Activated CD4-positive, alpha-beta memory T cell treated with anti-CD3 and anti-CD28 coated beads, Interleukin-2, amount 10 ng/mL, durations not matched to agents 7 days and 5 days (primary cell): ENCODE measurements around the gene NTRK2. TPM values are rescaled to one million over a fixed set of nuclear protein-coding genes. Genes with fewer than 3 reads are reported as not detected.

Experiments
- CTCF ChIA-PET: fragments of 350-600 bp; sonication (Branson Sonifier 250); formaldehyde crosslinking; loops from one replicate; lab custom pipeline; 2021; ENCODE audit warnings: antibody characterized with exemption, inconsistent platforms; lab: Charles Lee
- POLR2A ChIA-PET: fragments of 350-600 bp; sonication (Branson Sonifier 250); formaldehyde crosslinking; loops from one replicate; lab custom pipeline; 2021; ENCODE audit warnings: antibody characterized with exemption; lab: Charles Lee
- DNase-seq: peaks from one replicate; pipeline ENCODE4 v3.0.0-alpha.2; 2020
- H3K27ac Mint-ChIP-seq: one replicate; pipeline ENCODE4 v1.8.0; 2021; ENCODE audit warnings: mild to moderate bottlenecking, mixed read lengths
- H3K27me3 Mint-ChIP-seq: one replicate; pipeline ENCODE4 v1.8.0; 2021; ENCODE audit warnings: mixed read lengths
- H3K36me3 Mint-ChIP-seq: one replicate; pipeline ENCODE4 v1.8.0; 2021; ENCODE audit warnings: low read depth, mixed read lengths
- H3K4me1 Mint-ChIP-seq: one replicate; pipeline ENCODE4 v1.8.0; 2021; ENCODE audit warnings: mixed read lengths
- H3K4me3 Mint-ChIP-seq: one replicate; pipeline ENCODE4 v1.8.0; 2021; ENCODE audit warnings: mild to moderate bottlenecking, mixed read lengths
- H3K9me3 Mint-ChIP-seq: one replicate; pipeline ENCODE4 v1.8.0; 2021; ENCODE audit warnings: mixed read lengths
- total RNA-seq, 2 experiments: library from RNA; stranded (reverse); gene quantifications; one replicate each; pipeline ENCODE4 v1.2.3, GENCODE V29; 2021

Gene NTRK2
- total RNA-seq, 2 experiments from 2014 or later, result 2.2 to 2.3 TPM

DNA sequence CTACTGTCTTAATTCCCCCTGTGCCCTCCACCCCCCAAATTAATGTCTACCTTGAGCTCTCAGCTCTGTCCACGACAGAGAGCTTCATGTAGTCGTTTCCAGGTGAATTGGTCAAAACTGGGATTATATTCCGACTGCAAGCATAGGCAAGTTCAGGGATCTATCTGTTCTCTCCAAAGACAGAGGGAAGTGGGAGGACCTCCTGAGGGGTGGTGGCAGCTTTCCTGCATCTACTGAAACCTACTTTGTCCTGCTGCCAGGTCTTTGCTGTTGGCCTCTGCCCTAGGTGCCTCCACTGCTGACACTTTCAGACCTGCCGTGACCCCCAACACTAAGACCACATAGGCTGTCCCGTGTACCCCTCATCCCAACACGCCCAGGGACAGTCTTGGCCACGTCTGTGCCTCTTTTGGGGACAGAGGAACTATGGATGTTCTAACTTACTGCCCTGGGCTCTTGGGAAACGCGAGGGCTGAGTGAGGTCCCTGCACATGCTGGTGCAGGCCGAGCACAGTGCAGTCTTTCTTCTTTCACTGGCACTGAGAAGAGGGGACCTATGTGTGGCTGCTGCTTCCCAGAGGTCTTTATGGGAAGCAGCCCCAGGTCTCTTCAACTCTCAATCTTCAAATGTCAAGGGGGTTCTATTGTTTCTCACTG lies 125.6 kb downstream of the NTRK2 start:
- H3K27me3 Mint-ChIP-seq, result peaks cover 17% of the 10 kb centered on the region
- no peak overlapping the region for H3K27ac Mint-ChIP-seq
- ChIA-PET CTCF (no interaction called here), POLR2A (no interaction called here)
- H3K4me3 Mint-ChIP-seq, result no peak overlapping the region
- no peak for DNase-seq
- no peaks in the 10 kb centered on the region for H3K4me1 Mint-ChIP-seq
- no peaks in the 10 kb centered on the region for H3K9me3 Mint-ChIP-seq
- H3K36me3 Mint-ChIP-seq, result no peaks in the 10 kb centered on the region

DNA sequence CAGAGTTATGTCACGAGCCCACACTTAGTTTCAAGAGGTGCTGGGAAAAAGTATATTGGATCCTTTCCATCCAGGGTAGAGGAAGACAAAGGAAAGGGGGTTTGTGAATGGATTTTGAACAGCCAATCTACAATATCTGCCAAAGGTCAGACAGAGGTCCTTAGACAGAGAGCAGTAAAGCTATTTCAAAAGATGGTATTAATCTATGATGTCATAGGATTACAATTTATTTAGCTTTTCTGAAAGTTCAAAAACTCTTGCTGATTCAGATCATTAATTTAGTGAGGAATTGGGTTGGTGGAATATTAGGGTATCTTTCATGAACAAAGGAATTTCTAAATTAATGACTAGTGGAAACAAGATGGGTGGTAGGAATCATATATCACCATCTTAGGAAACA lies 126.9 kb downstream of the NTRK2 start:
- H3K27me3 Mint-ChIP-seq, result peaks cover 12% of the 10 kb centered on the region
- H3K27ac Mint-ChIP-seq, result no peak overlapping the region
- H3K9me3 Mint-ChIP-seq, result no peaks in the 10 kb centered on the region
- H3K4me1 Mint-ChIP-seq, result no peaks in the 10 kb centered on the region
- ChIA-PET POLR2A (no interaction called here), CTCF (interaction anchor here (1.3 to 1.7 kb wide), 2 partner anchors 15 to 814 kb away, joined by 3 to 6 read pairs; no protein-coding TSS in a partner anchor)
- no peak overlapping the region for H3K4me3 Mint-ChIP-seq
- no peaks in the 10 kb centered on the region for H3K36me3 Mint-ChIP-seq
- DNase-seq, result no peak

DNA sequence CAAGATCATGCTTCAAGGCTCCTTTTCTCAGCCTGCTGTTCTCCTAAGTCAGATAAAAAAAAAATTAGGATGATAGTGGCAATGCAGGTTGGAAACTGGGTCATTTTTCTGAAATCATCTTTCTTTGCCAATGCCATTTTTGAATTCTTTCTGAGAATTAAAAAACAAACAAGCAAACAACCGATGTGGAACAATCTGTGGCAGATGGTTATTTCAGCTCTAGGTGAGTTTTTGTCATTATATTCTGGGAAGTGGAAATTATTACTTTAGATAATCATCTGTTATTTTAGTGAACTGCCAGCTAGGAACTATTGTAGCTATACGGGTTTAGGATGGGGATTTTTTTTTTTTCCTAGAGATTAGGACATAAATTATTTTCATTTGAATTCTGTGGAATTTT lies 129.7 kb downstream of the NTRK2 start:
- no peak for DNase-seq
- Mint-ChIP-seq H3K4me1 (no peaks in the 10 kb centered on the region), H3K9me3 (no peaks in the 10 kb centered on the region), H3K4me3 (no peak overlapping the region), H3K27me3 (peaks cover 4% of the 10 kb centered on the region), H3K36me3 (no peaks in the 10 kb centered on the region), H3K27ac (no peak overlapping the region)
- POLR2A ChIA-PET, result no interaction called here
- CTCF ChIA-PET, result no interaction called here

DNA sequence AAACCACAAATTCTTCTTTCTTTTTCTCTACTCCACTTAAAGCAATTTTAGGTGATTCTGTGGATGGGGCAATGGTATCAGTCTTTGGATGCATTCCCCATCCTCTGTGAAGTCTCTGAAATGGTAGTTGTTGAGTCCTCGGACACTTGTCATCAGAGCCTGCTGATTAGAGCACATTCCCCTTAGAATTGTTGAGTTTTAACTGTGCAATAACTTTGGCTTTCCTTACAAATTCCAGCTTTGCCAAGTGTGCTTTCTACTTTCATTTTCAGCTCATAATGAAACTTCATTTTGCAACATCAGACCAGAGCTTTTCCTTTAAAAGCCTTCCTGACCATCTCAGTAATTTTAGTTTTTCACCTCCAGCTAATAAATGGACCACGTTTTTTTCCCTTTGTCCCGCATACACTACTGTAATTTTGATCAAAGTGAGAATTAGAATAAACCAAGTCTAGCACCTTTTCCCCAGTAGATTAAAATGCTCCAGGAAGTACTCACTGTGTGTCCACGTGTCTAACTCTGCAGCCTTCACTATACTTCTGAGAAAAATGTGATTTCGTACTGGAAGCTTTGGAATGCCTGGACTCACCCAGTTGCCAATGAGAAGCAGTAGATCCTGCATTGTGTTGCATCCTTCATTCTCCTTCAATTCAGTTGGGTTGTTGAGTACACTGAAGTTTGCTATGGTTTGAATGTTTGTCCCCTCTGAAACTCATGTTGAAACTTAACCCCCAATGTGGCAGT lies 135.6 kb downstream of the NTRK2 start:
- no peak for DNase-seq
- H3K4me1 Mint-ChIP-seq, result peaks cover 1% of the 10 kb centered on the region

DNA sequence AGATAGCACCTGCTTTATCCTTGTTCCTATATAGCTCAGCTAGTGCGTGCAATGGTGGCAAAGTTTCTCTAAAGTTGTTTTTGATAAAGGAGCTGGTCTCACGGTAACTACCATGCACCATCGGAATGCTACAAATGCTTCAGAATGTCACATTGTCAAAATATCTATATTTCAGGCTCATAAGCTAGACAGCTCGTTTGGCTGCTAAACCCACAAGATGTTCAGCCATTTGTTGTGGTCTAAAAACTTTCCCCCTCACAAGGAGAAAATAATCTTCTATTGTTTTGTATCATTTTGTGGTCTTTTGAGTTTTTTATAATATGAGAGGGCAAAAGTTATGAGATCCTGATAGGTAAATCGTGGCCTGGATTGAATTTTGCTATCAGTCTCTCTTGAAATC lies 137.9 kb downstream of the NTRK2 start:
- no peak for DNase-seq
- Mint-ChIP-seq H3K4me1 (peaks cover 1% of the 10 kb centered on the region), H3K27me3 (peaks cover 5% of the 10 kb centered on the region), H3K27ac (no peak overlapping the region), H3K36me3 (no peaks in the 10 kb centered on the region), H3K9me3 (no peaks in the 10 kb centered on the region), H3K4me3 (no peak overlapping the region)
- ChIA-PET CTCF (no interaction called here), POLR2A (no interaction called here)

More for the DNA sequence above, 135.6 kb downstream of the NTRK2 start:
- POLR2A ChIA-PET, result no interaction called here
- Mint-ChIP-seq H3K27me3 (peaks cover 3% of the 10 kb centered on the region), H3K27ac (no peak overlapping the region), H3K9me3 (no peaks in the 10 kb centered on the region), H3K36me3 (no peaks in the 10 kb centered on the region), H3K4me3 (no peak overlapping the region)
- CTCF ChIA-PET, result no interaction called here

DNA sequence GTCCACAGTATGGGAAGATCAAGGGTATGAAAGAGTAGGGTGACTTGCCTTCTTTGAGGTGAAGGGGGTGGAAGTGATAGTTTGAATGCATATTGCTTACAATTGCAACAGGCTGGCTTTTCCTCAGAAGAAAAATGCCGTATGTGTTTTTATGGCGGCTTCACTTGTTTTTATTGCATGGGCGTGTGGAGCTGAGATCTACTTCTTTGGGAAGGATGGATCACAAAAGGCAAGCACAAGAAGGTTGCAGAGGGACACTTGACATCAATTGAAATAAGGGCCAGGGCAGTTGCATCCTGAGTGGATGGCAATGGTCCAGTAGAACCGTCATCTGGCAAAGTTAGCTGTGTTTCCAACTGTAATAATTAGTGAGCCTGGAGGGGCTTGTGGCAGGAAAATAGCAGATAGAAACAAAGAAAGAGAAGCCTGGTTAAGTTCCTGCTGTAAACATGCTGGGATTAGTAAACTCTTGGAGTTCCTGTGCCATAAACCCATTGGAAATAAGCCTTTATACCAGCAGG lies 138.4 kb downstream of the NTRK2 start:
- H3K4me3 Mint-ChIP-seq, result no peak overlapping the region
- CTCF ChIA-PET, result no interaction called here
- no peaks in the 10 kb centered on the region for H3K9me3 Mint-ChIP-seq

DNA sequence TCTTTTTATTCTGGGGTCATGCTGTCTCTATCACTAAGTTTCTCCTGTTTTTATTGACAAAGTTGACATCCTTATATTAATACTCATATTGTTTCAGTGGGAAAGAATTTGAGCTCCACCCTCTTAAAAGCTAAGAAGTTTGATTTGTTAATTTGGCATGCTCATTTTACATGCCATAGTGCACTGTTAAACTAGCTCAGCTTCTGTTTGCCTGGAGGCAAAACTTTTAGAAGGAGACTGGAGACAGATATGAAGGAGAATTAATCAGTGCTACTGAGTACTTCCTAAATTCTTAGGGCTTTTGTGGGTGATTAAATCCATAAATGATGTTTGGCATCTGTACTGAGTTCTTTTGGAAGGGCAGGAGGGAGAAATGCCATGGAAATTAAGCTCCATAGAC lies 138.9 kb downstream of the NTRK2 start:
- ChIA-PET CTCF (no interaction called here), POLR2A (no interaction called here)
- Mint-ChIP-seq H3K27ac (no peak overlapping the region), H3K27me3 (peaks cover 5% of the 10 kb centered on the region), H3K4me1 (peaks cover 1% of the 10 kb centered on the region), H3K36me3 (no peaks in the 10 kb centered on the region), H3K9me3 (no peaks in the 10 kb centered on the region), H3K4me3 (no peak overlapping the region)
- no peak for DNase-seq

More for the DNA sequence above, 138.4 kb downstream of the NTRK2 start:
- Mint-ChIP-seq H3K27ac (no peak overlapping the region), H3K4me1 (peaks cover 1% of the 10 kb centered on the region), H3K36me3 (no peaks in the 10 kb centered on the region), H3K27me3 (peaks cover 5% of the 10 kb centered on the region)
- POLR2A ChIA-PET, result no interaction called here
- no peak for DNase-seq

DNA sequence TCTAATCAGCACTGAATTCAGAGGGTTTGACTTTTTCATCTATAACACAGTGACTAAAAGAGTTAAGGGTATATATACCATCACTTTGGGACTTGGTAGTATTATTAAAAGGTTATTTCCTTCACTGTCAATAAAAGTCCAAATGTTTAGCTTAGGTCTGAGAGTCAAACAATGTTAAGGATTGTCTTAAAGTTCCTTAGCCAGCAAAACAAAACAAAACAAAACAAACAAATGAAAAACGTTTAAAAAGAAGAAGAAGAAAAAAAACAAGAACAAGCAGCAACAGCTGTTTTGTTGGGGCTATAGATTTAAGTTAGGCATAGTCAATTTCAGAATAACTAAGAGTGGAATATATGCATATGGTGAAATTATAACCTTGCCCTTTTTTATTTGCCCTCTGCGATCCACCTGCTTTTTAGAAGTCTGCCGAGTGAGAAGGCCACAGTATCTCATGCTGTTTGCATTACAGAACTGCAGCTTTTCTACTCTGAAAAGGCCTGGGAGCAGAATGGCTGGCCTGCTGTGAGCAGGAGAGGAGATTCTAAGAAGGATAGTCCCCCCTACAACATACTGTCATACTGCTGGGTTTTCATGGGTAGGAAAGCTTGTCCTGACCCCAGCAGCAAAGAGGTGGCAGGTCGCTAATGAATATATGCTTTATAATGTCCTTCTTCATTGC lies 141.7 kb downstream of the NTRK2 start:
- ChIA-PET POLR2A (no interaction called here), CTCF (no interaction called here)
- H3K4me1 Mint-ChIP-seq, result no peaks in the 10 kb centered on the region
- no peak overlapping the region for H3K27ac Mint-ChIP-seq
- no peaks in the 10 kb centered on the region for H3K9me3 Mint-ChIP-seq
- H3K27me3 Mint-ChIP-seq, result peaks cover 6% of the 10 kb centered on the region
- no peak overlapping the region for H3K4me3 Mint-ChIP-seq
- no peaks in the 10 kb centered on the region for H3K36me3 Mint-ChIP-seq
- no peak for DNase-seq

DNA sequence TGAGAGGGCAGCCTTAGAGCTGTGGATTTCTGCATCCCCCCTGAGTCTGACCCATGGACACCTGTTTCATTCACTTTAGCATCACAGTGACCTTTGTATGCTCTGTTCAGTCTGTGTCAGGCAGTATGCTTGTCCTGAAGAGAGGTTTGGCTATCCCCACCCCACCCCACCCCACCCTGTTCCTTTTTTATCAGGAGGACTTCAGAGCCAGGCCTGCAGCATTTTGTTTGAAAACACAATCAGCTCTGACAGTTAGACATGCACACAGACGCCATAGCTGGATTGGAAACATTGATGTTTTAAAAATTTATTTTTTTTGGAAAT lies 142.2 kb downstream of the NTRK2 start:
- Mint-ChIP-seq H3K27ac (no peak overlapping the region), H3K4me3 (no peak overlapping the region), H3K36me3 (no peaks in the 10 kb centered on the region), H3K27me3 (peaks cover 6% of the 10 kb centered on the region), H3K4me1 (no peaks in the 10 kb centered on the region), H3K9me3 (no peaks in the 10 kb centered on the region)
- CTCF ChIA-PET, result no interaction called here
- DNase-seq, result no peak
- POLR2A ChIA-PET, result no interaction called here

DNA sequence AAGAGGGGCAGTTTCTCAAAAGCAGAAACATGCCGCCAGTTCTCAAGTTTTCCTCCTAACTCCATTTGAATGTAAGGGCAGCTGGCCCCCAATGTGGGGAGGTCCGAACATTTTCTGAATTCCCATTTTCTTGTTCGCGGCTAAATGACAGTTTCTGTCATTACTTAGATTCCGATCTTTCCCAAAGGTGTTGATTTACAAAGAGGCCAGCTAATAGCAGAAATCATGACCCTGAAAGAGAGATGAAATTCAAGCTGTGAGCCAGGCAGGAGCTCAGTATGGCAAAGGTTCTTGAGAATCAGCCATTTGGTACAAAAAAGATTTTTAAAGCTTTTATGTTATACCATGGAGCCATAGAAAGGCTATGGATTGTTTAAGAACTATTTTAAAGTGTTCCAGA lies 142.8 kb downstream of the NTRK2 start:
- H3K27ac Mint-ChIP-seq, result no peak overlapping the region
- CTCF ChIA-PET, result no interaction called here

DNA sequence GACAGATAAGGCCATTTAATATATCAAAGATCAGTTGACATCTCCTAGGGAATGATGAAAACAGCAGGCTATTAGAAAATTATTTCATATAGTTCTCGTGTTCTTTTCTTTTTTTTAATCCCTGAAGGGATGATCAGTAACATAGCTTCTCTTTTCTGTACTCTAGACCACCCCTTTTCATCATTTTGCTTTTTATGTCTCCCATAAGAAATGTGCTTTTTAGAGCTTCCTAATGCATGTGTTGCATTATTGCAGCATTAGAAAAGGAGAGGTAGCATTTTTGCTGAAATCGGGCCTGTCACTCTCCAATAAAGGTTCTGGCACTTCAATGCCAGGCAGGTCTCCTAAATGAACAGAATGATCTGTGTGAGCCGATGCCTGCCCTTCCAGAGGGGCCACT lies 143.3 kb downstream of the NTRK2 start:
- H3K4me1 Mint-ChIP-seq, result no peaks in the 10 kb centered on the region
- no peaks in the 10 kb centered on the region for H3K9me3 Mint-ChIP-seq
- no peak overlapping the region for H3K4me3 Mint-ChIP-seq
- H3K27me3 Mint-ChIP-seq, result peaks cover 6% of the 10 kb centered on the region
- POLR2A ChIA-PET, result no interaction called here
- no peak overlapping the region for H3K27ac Mint-ChIP-seq
- DNase-seq, result no peak
- CTCF ChIA-PET, result no interaction called here
- H3K36me3 Mint-ChIP-seq, result no peaks in the 10 kb centered on the region

More for the DNA sequence above, 142.8 kb downstream of the NTRK2 start:
- Mint-ChIP-seq H3K4me1 (no peaks in the 10 kb centered on the region), H3K36me3 (no peaks in the 10 kb centered on the region), H3K9me3 (no peaks in the 10 kb centered on the region), H3K4me3 (no peak overlapping the region), H3K27me3 (peaks cover 6% of the 10 kb centered on the region)
- no peak for DNase-seq
- POLR2A ChIA-PET, result no interaction called here

DNA sequence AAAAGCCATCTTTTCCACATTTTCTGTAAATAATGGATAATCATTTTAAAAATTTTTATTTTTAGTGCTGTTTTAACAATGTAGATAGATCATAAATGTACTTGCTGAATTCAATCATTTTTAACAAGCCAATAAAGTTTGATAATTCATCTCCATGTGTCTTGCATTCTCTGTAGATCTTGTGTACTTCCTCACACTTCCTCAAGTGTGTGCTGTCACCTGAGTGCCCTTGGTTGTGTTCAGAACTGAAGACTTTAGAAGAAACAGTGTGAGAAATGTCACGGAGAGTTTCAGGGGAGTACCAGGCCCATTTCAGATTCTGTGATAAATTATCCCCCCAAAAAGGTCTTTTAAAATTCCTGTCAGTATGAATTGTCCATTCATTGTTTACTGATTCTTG lies 146.0 kb downstream of the NTRK2 start:
- no peak overlapping the region for H3K27ac Mint-ChIP-seq
- no peaks in the 10 kb centered on the region for H3K9me3 Mint-ChIP-seq
- no peaks in the 10 kb centered on the region for H3K4me1 Mint-ChIP-seq
- ChIA-PET CTCF (no interaction called here), POLR2A (no interaction called here)
- H3K4me3 Mint-ChIP-seq, result no peak overlapping the region
- H3K36me3 Mint-ChIP-seq, result no peaks in the 10 kb centered on the region
- no peak for DNase-seq
- H3K27me3 Mint-ChIP-seq, result peaks cover 2% of the 10 kb centered on the region

DNA sequence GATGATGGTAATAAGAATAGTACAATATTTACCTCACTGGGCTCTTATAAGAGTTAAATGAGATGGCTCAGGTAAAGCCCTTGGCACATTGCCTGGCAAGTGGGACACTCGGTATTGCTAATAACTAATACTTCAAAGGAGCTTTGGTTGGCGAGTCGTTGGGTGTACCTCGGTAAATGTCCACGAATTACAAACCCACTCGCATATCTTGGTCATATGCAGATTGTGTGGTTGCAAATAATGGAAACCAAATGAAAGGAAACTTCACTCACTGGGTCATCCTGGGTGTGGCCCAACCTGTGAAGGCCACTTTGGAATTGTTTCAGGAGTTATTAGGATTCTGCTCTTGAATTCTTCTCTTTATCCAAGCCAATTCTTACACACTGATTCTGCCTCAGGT lies 147.5 kb downstream of the NTRK2 start:
- POLR2A ChIA-PET, result no interaction called here
- Mint-ChIP-seq H3K27me3 (peaks cover 2% of the 10 kb centered on the region), H3K4me1 (no peaks in the 10 kb centered on the region), H3K4me3 (no peak overlapping the region), H3K27ac (no peak overlapping the region), H3K9me3 (no peaks in the 10 kb centered on the region), H3K36me3 (no peaks in the 10 kb centered on the region)
- CTCF ChIA-PET, result no interaction called here
- DNase-seq, result no peak
